ENCODE results near the gene SLC39A9. TPM values are rescaled to one million over a fixed set of nuclear protein-coding genes. Genes with fewer than 3 reads are reported as not detected.

The SLC39A9 gene, protein sequence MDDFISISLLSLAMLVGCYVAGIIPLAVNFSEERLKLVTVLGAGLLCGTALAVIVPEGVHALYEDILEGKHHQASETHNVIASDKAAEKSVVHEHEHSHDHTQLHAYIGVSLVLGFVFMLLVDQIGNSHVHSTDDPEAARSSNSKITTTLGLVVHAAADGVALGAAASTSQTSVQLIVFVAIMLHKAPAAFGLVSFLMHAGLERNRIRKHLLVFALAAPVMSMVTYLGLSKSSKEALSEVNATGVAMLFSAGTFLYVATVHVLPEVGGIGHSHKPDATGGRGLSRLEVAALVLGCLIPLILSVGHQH
- 87.8 and 97.3 TPM in 2 replicates for total RNA-seq (2012; rRNA removed)

DNA sequence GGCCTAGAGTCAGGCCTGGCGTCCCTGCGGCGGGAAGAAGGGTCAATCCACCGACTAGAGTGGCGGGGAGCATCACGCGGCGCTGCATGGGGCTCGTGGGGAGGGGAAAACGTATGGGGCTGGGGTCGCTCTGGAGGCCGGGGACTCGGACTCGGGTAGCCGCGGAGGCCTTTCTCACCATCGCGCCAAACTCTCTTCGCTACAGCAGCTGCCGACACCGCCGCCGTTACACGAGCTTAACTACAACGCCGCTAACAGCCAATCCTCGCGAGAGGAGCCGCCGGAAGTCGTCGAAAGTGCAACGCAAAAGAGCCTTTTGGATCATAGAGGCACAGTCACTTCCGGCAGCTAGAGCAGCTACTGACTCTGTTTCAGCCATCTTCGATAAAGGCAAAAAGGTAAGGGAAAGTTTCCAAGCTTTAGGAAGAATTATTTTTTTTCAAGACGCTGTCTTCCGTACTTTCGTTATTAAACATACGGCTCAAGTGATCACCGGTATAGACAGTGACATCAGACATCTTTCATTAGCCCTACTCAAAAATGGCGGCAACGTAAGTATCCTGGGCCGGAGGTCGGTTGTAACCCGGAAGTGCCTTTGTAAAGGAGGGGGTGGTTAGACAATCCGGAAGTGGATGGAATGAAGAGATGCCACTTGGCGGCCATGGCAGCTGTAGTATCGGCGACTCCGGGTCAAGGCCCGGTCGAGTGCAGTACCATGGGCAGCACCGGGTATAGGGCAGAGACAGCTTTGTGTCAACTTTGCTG, at the start of gene SLC39A9, which contains the start of gene ERH:
TSS of gene SLC39A9 (plus strand) at position 640 of the 765 bp plus-strand sequence. CDS start 678 bp downstream, outside the sequence.
TSS of gene ERH (minus strand) at position 247 of the 765 bp plus-strand sequence. CDS start at position 181, 66 bp downstream.
- H3K4me1 ChIP-seq (ENCODE audit: control insufficient read depth, insufficient read depth, low read length), result peaks cover 27% of the 10 kb centered on the region
- peaks cover 29% of the 10 kb centered on the region for H3K36me3 ChIP-seq (ENCODE audit: insufficient read depth, low read length)
- peak within 1 kb of the TSS; percentile 93 for H3K9ac ChIP-seq (ENCODE audit: low read depth, low read length)
- H3K9me3 ChIP-seq (replicated peaks; ENCODE audit: low read length), result no peaks in the 10 kb centered on the region
- H3K4me3 ChIP-seq (ENCODE audit: low read length), result peak within 1 kb of the TSS; percentile 88
- no peaks in the 10 kb centered on the region for H3K27me3 ChIP-seq (ENCODE audit: control insufficient read depth, insufficient read depth, low read length)
- H3K4me2 ChIP-seq (ENCODE audit: low read length), result peak within 1 kb of the TSS; percentile 93

DNA sequence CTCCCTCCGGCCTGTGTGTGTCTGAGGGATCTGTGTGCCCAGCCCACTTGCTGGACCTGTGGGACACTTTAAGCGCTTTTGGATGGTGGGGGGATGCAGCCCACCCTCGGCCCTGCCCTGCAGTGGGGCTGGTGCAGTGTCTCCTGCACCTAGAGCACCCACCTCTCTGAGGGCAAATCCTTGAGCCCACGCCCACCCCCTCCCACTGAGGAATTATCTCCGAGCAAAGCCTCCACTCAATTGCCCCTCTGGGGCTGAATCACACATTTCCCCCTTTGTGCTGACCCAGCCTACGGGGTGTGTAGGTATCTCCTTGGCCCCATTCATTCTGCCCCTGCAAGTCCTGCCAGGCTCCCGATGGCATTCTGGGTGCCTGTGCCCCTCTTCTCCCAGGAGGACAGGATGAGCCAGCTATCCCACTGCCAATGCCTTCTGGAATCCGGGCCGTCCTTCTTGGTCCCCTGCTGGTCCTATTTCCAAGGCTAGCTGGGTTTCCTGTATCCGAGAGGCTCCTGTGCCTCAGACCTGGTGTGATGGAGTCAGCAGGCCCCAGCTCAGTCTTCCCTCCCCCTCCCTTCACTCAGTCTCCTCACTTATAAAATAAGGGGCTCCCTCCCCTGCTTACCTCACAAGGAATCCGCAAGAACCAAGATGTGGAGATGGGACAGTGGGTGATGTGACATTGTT, 49.3 kb upstream of the SLC39A9 start:
- Histone ChIP-seq H3K9ac (ENCODE audit: low read depth, low read length) (no peak overlapping the region), H3K4me3 (ENCODE audit: low read length) (no peak overlapping the region), H3K9me3 (replicated peaks; ENCODE audit: low read length) (no peaks in the 10 kb centered on the region), H3K36me3 (ENCODE audit: insufficient read depth, low read length) (no peaks in the 10 kb centered on the region), H3K4me1 (ENCODE audit: control insufficient read depth, insufficient read depth, low read length) (no peaks in the 10 kb centered on the region), H3K4me2 (ENCODE audit: low read length) (no peak overlapping the region), H3K27me3 (ENCODE audit: control insufficient read depth, insufficient read depth, low read length) (peaks cover 11% of the 10 kb centered on the region)

GRCh38 chr14:69350892-69351291, 47.6 kb upstream of the SLC39A9 start:
- H3K27me3 ChIP-seq (ENCODE audit: control insufficient read depth, insufficient read depth, low read length), result peaks cover 11% of the 10 kb centered on the region
- no peak overlapping the region for H3K4me2 ChIP-seq (ENCODE audit: low read length)

GRCh38 chr14:69351385-69351784, 47.1 kb upstream of the SLC39A9 start:
- Histone ChIP-seq H3K9ac (ENCODE audit: low read depth, low read length) (no peak overlapping the region), H3K4me1 (ENCODE audit: control insufficient read depth, insufficient read depth, low read length) (peaks cover 10% of the 10 kb centered on the region), H3K36me3 (ENCODE audit: insufficient read depth, low read length) (no peaks in the 10 kb centered on the region), H3K4me3 (ENCODE audit: low read length) (no peak overlapping the region), H3K9me3 (replicated peaks; ENCODE audit: low read length) (no peaks in the 10 kb centered on the region), H3K27me3 (ENCODE audit: control insufficient read depth, insufficient read depth, low read length) (peaks cover 11% of the 10 kb centered on the region), H3K4me2 (ENCODE audit: low read length) (no peak overlapping the region)

More at GRCh38 chr14:69350892-69351291, 47.6 kb upstream of the SLC39A9 start:
- Histone ChIP-seq H3K36me3 (ENCODE audit: insufficient read depth, low read length) (no peaks in the 10 kb centered on the region), H3K4me1 (ENCODE audit: control insufficient read depth, insufficient read depth, low read length) (peaks cover 7% of the 10 kb centered on the region), H3K4me3 (ENCODE audit: low read length) (no peak overlapping the region), H3K9ac (ENCODE audit: low read depth, low read length) (no peak overlapping the region), H3K9me3 (replicated peaks; ENCODE audit: low read length) (no peaks in the 10 kb centered on the region)

DNA sequence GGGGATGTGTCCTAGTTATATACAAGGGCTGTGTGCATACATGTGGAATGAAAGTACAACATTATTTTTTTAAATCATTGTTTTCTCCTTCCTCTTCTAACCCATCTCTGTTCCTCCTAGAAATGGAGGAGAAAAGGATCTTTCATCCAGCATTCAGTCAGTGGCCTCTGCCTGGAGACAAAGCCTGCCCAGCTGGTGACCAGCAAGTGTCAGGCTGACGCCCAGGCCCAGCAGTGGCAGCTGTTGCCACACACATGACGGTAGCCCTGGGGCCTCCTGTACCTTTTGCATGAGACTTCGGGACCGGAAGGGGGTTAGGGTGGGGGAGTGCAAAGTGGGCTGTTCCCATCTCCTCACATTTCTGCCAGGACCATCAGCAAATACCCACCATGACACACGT, 46.6 kb upstream of the SLC39A9 start:
- Histone ChIP-seq H3K4me2 (ENCODE audit: low read length) (no peak overlapping the region), H3K4me1 (ENCODE audit: control insufficient read depth, insufficient read depth, low read length) (peaks cover 10% of the 10 kb centered on the region), H3K9ac (ENCODE audit: low read depth, low read length) (no peak overlapping the region), H3K9me3 (replicated peaks; ENCODE audit: low read length) (no peaks in the 10 kb centered on the region), H3K4me3 (ENCODE audit: low read length) (no peak overlapping the region), H3K36me3 (ENCODE audit: insufficient read depth, low read length) (no peaks in the 10 kb centered on the region), H3K27me3 (ENCODE audit: control insufficient read depth, insufficient read depth, low read length) (peaks cover 11% of the 10 kb centered on the region)

GRCh38 chr14:69353168-69353567, 45.3 kb upstream of the SLC39A9 start:
- peaks cover 10% of the 10 kb centered on the region for H3K4me1 ChIP-seq (ENCODE audit: control insufficient read depth, insufficient read depth, low read length)
- H3K9ac ChIP-seq (ENCODE audit: low read depth, low read length), result no peak overlapping the region
- H3K36me3 ChIP-seq (ENCODE audit: insufficient read depth, low read length), result no peaks in the 10 kb centered on the region
- peaks cover 10% of the 10 kb centered on the region for H3K27me3 ChIP-seq (ENCODE audit: control insufficient read depth, insufficient read depth, low read length)
- H3K9me3 ChIP-seq (replicated peaks; ENCODE audit: low read length), result no peaks in the 10 kb centered on the region
- H3K4me3 ChIP-seq (ENCODE audit: low read length), result no peak overlapping the region
- H3K4me2 ChIP-seq (ENCODE audit: low read length), result no peak overlapping the region

- H3K4me2 ChIP-seq (ENCODE audit: low read length), result no peak overlapping the region
- H3K9me3 ChIP-seq (replicated peaks; ENCODE audit: low read length), result no peaks in the 10 kb centered on the region
- H3K27me3 ChIP-seq (ENCODE audit: control insufficient read depth, insufficient read depth, low read length), result peaks cover 6% of the 10 kb centered on the region
- no peak overlapping the region for H3K4me3 ChIP-seq (ENCODE audit: low read length)
- H3K9ac ChIP-seq (ENCODE audit: low read depth, low read length), result no peak overlapping the region
- no peaks in the 10 kb centered on the region for H3K36me3 ChIP-seq (ENCODE audit: insufficient read depth, low read length)
- peaks cover 10% of the 10 kb centered on the region for H3K4me1 ChIP-seq (ENCODE audit: control insufficient read depth, insufficient read depth, low read length)
Measured at GRCh38 chr14:69354383-69355153, 43.9 kb upstream of the SLC39A9 start.

DNA sequence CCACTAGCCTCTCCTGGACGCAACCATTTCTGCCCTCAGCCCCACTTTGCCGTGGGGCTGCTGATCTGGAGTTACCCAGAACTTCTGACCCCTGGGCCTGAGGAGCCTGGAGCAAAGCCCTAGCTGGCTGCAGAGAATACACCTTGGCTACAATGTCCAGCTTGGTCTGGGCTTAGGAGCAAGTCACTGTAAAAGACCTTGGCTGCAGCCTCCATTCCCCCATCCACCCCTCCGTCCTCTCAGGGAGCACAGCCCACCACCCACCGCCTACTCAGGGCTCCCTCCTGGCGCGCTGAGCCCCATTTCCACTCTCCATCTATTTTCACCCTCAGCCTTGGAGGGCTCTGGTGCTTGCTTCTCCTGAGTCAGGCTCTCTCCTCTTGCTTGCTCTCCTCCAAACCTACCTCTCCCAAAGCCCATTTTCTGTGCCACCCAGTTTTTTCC, 43.3 kb upstream of the SLC39A9 start:
- Histone ChIP-seq H3K4me1 (ENCODE audit: control insufficient read depth, insufficient read depth, low read length) (peaks cover 10% of the 10 kb centered on the region), H3K9me3 (replicated peaks; ENCODE audit: low read length) (no peaks in the 10 kb centered on the region), H3K4me3 (ENCODE audit: low read length) (no peak overlapping the region), H3K27me3 (ENCODE audit: control insufficient read depth, insufficient read depth, low read length) (peaks cover 6% of the 10 kb centered on the region), H3K36me3 (ENCODE audit: insufficient read depth, low read length) (no peaks in the 10 kb centered on the region), H3K9ac (ENCODE audit: low read depth, low read length) (peak overlapping the region; percentile 46), H3K4me2 (ENCODE audit: low read length) (no peak overlapping the region)

DNA sequence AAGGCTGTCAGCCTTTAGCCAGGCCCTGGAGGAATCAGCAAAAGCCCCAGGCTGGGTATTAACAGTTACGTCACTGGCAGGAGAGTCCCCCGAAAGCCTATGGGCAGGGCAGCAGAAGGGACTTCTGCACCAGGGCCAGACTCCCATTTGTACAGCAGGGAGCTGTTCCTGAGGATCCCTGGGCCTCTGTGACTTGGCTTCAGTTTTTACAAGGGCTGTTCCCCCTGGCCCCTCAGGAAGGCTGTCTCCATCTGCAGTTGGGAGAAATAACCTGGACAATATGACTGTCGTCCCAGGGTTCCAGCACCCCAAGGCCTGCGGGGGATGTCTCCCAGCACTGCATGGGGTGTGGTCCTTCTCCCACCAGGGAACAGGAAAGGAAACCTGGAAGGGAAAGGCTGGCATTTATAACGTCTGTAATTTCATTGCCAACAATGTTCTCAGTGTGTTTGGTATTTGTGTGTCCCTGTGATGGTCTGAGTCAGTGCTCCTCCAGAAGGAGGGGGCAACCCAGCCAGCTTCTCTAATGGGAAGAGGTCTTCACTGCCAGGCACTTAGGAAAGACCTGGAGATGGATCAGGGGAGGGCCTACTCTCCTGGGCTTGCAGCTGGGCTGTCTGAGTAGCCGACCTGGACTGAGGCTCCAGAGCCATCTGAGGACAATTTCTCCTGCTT, 42.7 kb upstream of the SLC39A9 start:
- H3K4me2 ChIP-seq (ENCODE audit: low read length), result peak overlapping the region; percentile 3
- H3K27me3 ChIP-seq (ENCODE audit: control insufficient read depth, insufficient read depth, low read length), result peaks cover 6% of the 10 kb centered on the region
- H3K4me3 ChIP-seq (ENCODE audit: low read length), result no peak overlapping the region
- H3K9me3 ChIP-seq (replicated peaks; ENCODE audit: low read length), result no peaks in the 10 kb centered on the region
- H3K4me1 ChIP-seq (ENCODE audit: control insufficient read depth, insufficient read depth, low read length), result peaks cover 10% of the 10 kb centered on the region
- H3K36me3 ChIP-seq (ENCODE audit: insufficient read depth, low read length), result no peaks in the 10 kb centered on the region
- H3K9ac ChIP-seq (ENCODE audit: low read depth, low read length), result peak overlapping the region; percentile 46

DNA sequence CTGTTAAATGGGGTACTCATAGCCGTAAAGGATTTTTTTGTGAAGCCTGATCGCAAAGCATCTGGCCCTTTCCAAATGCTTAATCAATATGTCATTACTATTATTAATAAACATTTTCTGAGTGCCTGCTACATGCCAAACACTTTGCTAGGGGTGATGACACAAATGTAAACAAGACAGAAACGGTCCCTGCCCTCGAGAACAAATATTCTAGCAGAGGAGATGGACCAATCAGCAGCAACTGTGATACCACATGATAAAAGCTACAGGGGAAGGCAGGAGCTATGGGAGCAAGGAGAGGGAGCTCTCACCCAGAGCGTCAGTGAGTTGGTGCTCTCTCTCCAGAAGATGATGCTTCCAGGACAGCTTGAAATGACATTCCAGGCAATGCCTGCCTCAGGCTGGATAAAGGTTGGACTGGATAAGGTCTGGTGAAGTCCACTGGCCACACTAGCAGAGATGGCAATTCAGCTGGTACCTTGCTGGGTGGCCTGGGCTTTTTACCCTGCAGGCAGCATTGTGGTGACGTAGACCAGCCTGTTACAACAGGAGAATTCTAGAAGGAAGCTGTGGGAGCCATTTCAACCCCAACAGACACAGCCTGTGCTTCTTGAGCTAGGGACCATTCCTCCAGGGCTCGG, 41.5 kb upstream of the SLC39A9 start:
- Histone ChIP-seq H3K9ac (ENCODE audit: low read depth, low read length) (no peak overlapping the region), H3K27me3 (ENCODE audit: control insufficient read depth, insufficient read depth, low read length) (peaks cover 6% of the 10 kb centered on the region), H3K36me3 (ENCODE audit: insufficient read depth, low read length) (no peaks in the 10 kb centered on the region), H3K4me2 (ENCODE audit: low read length) (no peak overlapping the region), H3K4me3 (ENCODE audit: low read length) (no peak overlapping the region), H3K4me1 (ENCODE audit: control insufficient read depth, insufficient read depth, low read length) (peaks cover 10% of the 10 kb centered on the region), H3K9me3 (replicated peaks; ENCODE audit: low read length) (no peaks in the 10 kb centered on the region)

Measured in skeletal muscle satellite cell (primary cell).